ENCODE data around the gene MRGPRG. TPM values are rescaled to one million over a fixed set of nuclear protein-coding genes. Genes with fewer than 3 reads are reported as not detected.

MRGPRG gene
- total and polyA plus RNA-seq, 4 donors, result not detected

DNA sequence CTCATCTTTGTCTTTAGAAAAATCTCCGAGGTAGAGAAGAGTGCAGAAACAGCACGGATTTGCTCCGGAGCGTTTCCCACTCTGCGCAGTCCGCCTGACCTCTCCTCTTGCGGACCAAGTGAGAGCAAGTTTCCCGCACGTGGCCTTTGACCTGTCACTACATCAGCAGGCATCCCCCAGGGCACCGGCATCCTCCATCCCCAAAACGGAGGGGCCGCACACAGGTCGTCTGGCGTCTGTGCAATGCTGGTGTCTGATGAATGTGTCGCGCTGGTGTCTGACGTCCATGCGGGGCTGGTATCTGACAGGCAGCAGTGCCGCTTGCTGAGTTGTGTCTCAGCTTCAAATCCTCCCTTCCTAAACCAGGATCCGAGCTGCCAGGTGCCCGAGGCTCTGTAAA is 14.3 kb upstream of the MRGPRG start:
- no peaks in the 10 kb centered on the region for H3K9me3 ChIP-seq (ENCODE audit: control insufficient read depth, insufficient read depth, low read length)
- H3K27me3 ChIP-seq (ENCODE audit: control insufficient read depth, insufficient read depth, low read length), result no peaks in the 10 kb centered on the region
- peaks cover 4% of the 10 kb centered on the region for H3K36me3 ChIP-seq (ENCODE audit: control insufficient read depth, insufficient read depth, low read length)
- peaks cover 11% of the 10 kb centered on the region for H3K4me1 ChIP-seq (ENCODE audit: control insufficient read depth, insufficient read depth, low read length)
- no peak overlapping the region for H3K27ac ChIP-seq (ENCODE audit: low read depth, low read length)
- DNase-seq (ENCODE audit: low read depth in 4 of 6, low spot score in 6 of 6), result no peak
- no peak overlapping the region for H3K4me3 ChIP-seq (ENCODE audit: low read depth, low read length)
- WGBS (ENCODE audit: insufficient coverage), result 89% methylated on average over 15 of the region's 21 CpGs

DNA sequence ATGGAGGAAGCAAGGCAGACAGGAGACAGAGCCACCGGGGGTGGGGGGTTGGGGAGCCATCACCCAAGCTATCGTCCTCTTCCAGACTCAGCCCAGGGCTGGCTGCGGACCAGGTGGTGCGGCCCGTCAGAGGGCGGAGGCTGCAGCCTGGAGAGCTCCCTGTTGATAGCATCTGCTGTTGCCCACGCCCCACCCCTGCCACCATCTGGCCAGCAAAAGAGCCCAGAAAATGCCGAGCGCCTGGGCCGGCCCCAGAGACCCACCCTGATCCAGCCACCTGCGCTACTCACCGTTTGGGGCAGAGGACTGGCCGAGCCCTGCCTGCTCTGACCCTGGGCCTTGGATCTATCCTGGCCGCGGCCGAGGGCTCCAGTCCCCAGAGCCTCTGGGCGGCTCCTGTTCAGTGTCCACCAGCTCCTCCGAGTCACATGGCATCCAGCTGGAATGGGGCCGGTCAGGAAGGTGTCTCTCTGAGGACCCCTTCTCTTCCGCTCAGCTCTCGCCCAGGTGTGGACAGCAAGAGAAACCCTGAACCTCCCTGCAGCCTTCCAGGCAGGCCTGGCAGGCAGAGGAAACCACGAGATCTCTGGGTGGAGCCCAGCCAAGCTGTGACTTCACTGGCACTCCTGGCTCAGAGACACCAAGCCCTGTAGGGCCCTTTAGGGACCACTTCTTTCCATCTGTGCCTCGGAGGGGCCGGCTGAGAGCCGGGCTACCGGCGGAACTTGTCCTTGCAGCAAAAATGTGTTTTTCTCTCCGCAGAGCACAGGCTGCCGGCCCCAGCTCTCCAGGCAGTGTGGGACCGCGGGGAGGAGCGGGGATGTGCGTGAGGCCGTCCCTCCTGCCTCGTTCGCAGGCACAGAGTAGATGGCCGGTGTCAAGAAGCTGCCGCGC is 13.5 kb upstream of the MRGPRG start, which contains the start of gene MRGPRE:
MRGPRE (minus strand) TSS at position 567 of the 894 bp plus-strand sequence. CDS start 3,618 bp downstream, outside the sequence.
- Histone ChIP-seq H3K27ac (ENCODE audit: low read depth, low read length) (no peak within 1 kb of the TSS), H3K9me3 (ENCODE audit: control insufficient read depth, insufficient read depth, low read length) (no peaks in the 10 kb centered on the region), H3K4me3 (ENCODE audit: low read depth, low read length) (no peak within 1 kb of the TSS), H3K27me3 (ENCODE audit: control insufficient read depth, insufficient read depth, low read length) (no peaks in the 10 kb centered on the region), H3K4me1 (ENCODE audit: control insufficient read depth, insufficient read depth, low read length) (peaks cover 11% of the 10 kb centered on the region), H3K36me3 (ENCODE audit: control insufficient read depth, insufficient read depth, low read length) (peaks cover 11% of the 10 kb centered on the region)
- 63% methylated on average over 39 of the region's 39 CpGs for whole genome bisulfite sequencing (ENCODE audit: insufficient coverage)
- DNase-seq (ENCODE audit: low read depth in 4 of 6, low spot score in 6 of 6), result peak in 2 of 6 donors; percentile 5 to 76

DNA sequence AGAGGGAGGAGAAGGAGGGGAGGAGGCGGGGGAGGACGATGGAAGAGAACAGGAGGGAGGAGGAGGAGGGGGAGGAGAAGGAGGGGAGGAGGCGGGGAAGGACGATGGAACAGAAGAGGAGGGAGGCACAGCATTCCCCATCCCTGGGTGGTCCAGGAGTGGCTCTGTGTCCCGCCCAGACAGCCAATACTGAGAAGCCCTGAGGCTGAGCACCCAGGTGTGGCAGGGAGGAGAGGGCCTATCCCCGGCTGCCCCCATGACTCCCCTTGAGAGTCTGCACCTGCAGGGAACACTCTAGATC is 12.9 kb upstream of the MRGPRG start:
- DNase-seq (ENCODE audit: low read depth in 4 of 6, low spot score in 6 of 6), result no peak

DNA sequence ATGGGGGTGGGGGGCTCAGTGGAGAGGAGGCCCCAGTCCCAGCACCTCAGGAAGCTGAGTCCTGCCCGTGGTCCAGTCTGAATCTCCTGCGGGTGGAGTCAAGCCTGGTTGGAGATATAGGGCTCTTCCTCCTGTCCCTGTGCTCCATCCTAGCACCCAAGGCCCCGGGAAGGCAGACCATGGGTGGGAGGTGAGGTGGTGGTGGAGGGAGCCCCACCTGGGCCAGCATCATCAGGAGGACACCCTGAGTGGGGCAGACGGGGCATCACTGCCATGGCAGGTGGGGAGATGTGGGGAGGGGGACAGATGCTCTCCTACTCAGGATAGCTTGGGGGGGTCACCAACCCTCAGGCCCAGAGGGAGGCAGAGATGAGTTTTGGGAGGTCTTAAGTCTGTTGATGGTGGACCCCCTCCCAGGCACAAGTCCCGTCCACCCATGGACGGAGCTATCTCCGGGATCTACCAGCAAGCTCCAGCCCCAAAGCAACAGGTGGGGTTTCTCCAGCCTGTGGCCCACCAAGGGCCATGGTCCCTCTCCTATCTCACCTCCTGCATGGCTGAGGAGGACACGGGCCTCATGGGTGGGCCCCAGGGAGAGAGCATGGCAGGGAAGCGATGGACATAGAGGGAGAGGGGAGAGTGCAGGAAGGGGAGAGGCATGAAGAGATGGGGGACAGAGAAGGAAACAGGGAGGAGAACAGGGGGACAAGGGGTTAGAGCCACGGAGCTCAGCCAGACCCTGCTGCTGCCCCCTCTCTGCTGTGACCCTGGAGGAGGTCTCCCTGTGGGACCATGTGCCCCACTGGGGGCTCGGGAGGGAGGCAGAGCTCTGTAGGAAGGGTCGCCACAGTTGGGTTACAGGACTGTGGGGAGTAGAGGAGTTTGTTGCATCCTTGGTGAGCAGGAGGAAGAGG is 12.3 kb upstream of the MRGPRG start:
- WGBS (ENCODE audit: insufficient coverage), result 85% methylated on average over 11 of the region's 12 CpGs
- Histone ChIP-seq H3K36me3 (ENCODE audit: control insufficient read depth, insufficient read depth, low read length) (peaks cover 17% of the 10 kb centered on the region), H3K4me3 (ENCODE audit: low read depth, low read length) (no peak overlapping the region), H3K27ac (ENCODE audit: low read depth, low read length) (no peak overlapping the region), H3K27me3 (ENCODE audit: control insufficient read depth, insufficient read depth, low read length) (no peaks in the 10 kb centered on the region), H3K4me1 (ENCODE audit: control insufficient read depth, insufficient read depth, low read length) (peaks cover 13% of the 10 kb centered on the region), H3K9me3 (ENCODE audit: control insufficient read depth, insufficient read depth, low read length) (no peaks in the 10 kb centered on the region)
- DNase-seq (ENCODE audit: low read depth in 4 of 6, low spot score in 6 of 6), result no peak

More for the DNA sequence above, 12.9 kb upstream of the MRGPRG start:
- Histone ChIP-seq H3K4me1 (ENCODE audit: control insufficient read depth, insufficient read depth, low read length) (peaks cover 13% of the 10 kb centered on the region), H3K27ac (ENCODE audit: low read depth, low read length) (no peak overlapping the region), H3K27me3 (ENCODE audit: control insufficient read depth, insufficient read depth, low read length) (no peaks in the 10 kb centered on the region), H3K4me3 (ENCODE audit: low read depth, low read length) (no peak overlapping the region), H3K9me3 (ENCODE audit: control insufficient read depth, insufficient read depth, low read length) (no peaks in the 10 kb centered on the region), H3K36me3 (ENCODE audit: control insufficient read depth, insufficient read depth, low read length) (peaks cover 15% of the 10 kb centered on the region)
- WGBS (ENCODE audit: insufficient coverage), result 60% methylated on average over 3 of the region's 6 CpGs

DNA sequence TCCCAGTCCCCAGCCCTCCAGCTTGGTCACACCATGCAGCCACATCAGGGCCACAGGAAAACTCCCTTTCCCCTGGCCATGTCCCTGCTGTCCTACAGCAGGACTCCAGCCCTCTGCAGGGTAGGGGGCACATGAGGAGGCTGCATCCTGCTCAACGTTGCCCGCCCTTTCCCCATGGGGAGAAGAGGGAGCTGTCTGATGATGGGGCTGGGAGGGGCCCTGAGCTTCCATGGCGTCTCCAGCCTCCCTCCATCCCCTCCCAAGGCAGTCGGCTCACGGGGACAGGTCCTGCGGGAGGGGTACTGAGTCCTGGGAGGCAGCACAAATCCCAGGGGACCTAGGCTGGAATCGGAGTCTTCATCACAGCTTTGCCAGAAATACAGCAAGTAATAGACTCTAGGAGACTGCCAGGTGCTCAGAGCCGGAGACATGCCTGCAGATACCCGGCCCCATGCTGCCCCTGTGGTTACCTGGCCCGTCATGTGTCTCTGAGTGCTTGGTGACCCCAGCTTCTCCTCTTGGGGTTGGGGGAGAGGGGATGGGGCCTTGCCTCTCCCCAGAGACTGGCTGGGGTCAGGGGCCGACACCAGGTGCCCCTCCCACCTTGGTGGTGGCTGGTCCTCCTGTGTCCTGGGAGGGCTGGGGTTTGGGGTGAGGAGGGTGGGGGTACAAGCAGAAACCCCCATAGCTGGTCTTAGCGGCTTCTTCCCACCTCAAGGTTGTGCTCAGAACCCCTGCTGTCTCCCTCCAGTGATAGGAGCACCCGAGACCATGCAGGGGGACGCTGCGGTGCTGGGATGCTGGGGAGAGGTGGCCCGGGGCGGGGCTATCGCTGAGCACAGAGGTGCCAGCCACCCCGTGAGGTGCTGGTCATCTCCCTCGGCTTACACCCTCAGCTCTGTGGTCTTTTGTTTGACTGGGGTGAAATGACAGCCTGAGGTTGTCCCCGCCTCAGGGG is 11.3 kb upstream of the MRGPRG start:
- H3K27me3 ChIP-seq (ENCODE audit: control insufficient read depth, insufficient read depth, low read length), result no peaks in the 10 kb centered on the region
- no peak overlapping the region for H3K27ac ChIP-seq (ENCODE audit: low read depth, low read length)
- 91% methylated on average over 16 of the region's 21 CpGs for WGBS (ENCODE audit: insufficient coverage)
- no peaks in the 10 kb centered on the region for H3K9me3 ChIP-seq (ENCODE audit: control insufficient read depth, insufficient read depth, low read length)
- H3K4me3 ChIP-seq (ENCODE audit: low read depth, low read length), result no peak overlapping the region
- peaks cover 21% of the 10 kb centered on the region for H3K36me3 ChIP-seq (ENCODE audit: control insufficient read depth, insufficient read depth, low read length)
- H3K4me1 ChIP-seq (ENCODE audit: control insufficient read depth, insufficient read depth, low read length), result peaks cover 20% of the 10 kb centered on the region
- no peak for DNase-seq (ENCODE audit: low read depth in 4 of 6, low spot score in 6 of 6)

DNA sequence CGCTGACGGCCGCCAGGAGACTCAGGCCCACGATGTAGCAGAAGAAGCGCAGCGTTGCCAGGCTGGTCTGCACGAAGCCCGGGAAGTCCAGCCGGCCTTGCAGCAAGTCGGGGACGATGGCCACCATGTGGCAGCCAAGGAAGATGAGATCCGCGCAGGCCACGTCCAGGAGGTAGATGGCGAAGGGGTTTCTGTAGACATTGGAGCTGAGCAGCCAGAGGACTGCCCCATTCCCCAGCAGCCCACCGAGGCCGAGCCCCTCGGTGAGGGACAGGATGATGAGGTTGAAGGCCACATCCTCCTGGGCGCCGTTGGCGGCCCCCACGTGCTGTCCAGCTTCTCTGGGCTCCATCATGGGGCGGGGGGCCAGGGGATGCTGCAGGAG is 9.8 kb upstream of the MRGPRG start:
- Histone ChIP-seq H3K9me3 (ENCODE audit: control insufficient read depth, insufficient read depth, low read length) (no peaks in the 10 kb centered on the region), H3K4me3 (ENCODE audit: low read depth, low read length) (no peak overlapping the region), H3K36me3 (ENCODE audit: control insufficient read depth, insufficient read depth, low read length) (peaks cover 21% of the 10 kb centered on the region), H3K27ac (ENCODE audit: low read depth, low read length) (no peak overlapping the region), H3K27me3 (ENCODE audit: control insufficient read depth, insufficient read depth, low read length) (no peaks in the 10 kb centered on the region), H3K4me1 (ENCODE audit: control insufficient read depth, insufficient read depth, low read length) (peaks cover 29% of the 10 kb centered on the region)
- DNase-seq (ENCODE audit: low read depth in 4 of 6, low spot score in 6 of 6), result no peak
- 89% methylated on average over 21 of the region's 23 CpGs for WGBS (ENCODE audit: insufficient coverage)

DNA sequence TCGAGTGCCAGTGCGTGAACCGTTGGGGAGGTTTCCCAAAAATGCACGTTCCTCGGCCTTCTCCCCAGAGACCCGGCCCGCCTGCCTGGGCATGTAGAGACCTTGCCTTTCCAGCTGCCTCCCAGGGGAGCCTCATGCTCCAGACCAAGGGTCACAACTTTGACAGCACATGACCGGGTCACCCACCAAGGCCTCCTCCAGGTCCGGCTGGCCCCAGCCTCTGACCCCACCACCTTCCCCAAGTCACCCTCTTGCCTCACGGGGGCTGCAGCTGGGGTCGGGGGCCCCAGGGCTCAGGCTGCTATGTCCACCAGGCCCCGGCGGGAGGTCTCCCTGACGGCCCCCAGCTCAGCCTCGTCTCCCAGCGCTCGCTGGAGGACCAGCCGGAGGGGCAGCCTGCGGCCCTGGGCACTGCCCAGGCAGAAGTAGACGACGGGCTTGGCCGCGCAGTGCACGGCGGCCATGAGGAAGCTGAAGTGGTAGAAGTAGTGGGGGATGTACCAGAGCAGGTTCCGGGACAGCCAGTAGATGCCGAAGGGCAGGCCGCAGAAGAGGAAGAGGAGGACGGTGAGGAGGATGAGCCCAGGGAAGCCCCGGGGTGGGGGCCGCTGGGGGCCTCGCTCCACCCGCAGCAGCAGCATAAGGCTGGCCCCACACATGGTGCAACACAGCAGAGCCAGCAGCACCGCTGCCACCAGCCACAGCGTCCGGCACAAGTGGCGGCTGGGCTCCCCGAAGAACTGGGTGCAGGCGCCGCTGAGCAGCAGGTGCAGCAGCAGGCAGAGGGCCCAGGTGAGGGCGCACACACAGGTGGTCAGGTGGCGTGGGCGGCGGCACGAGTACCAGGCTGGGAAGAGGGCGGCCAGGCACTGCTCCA is 9.2 kb upstream of the MRGPRG start:
- DNase-seq (ENCODE audit: low read depth in 4 of 6, low spot score in 6 of 6), result no peak
- Histone ChIP-seq H3K27ac (ENCODE audit: low read depth, low read length) (no peak overlapping the region), H3K4me3 (ENCODE audit: low read depth, low read length) (no peak overlapping the region), H3K36me3 (ENCODE audit: control insufficient read depth, insufficient read depth, low read length) (peaks cover 21% of the 10 kb centered on the region), H3K27me3 (ENCODE audit: control insufficient read depth, insufficient read depth, low read length) (no peaks in the 10 kb centered on the region), H3K9me3 (ENCODE audit: control insufficient read depth, insufficient read depth, low read length) (no peaks in the 10 kb centered on the region), H3K4me1 (ENCODE audit: control insufficient read depth, insufficient read depth, low read length) (peaks cover 29% of the 10 kb centered on the region)
- WGBS (ENCODE audit: insufficient coverage), result 90% methylated on average over 46 of the region's 46 CpGs

DNA sequence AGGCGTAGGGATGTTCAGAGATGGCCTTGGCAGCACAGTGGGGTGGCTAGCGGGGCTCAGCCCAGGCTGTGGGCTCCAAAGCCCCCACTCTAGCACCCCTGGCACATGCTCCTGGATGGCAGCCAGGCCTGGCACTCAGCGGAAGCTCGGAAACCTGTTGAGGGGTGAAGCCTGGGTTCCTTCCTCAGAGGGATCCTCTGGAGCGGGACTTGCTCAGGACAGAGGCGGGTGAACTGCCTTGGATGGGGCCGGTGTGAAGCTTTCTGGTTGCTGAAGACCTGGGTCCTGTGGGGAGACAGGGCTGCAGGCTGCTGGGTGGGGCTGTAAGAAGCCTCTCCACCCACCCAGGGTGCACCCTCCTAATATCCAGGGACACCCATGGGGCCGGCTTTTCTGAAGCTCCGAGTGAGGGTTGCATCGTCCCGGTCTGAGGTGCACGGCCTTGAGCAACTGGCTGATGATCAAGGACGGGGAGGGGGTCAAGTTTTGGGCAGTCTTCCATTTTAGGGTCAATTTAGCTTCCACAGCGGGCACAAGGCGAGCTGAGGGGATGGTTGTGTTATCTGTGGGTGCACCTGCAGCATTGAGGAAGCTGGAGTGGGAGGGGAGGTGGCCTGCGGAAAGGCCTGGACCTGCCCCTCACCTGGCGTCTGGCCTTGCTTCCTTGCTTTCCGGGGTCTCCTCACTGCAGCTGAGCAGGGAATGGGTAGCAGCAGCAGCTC is 8.4 kb upstream of the MRGPRG start:
- no peak for DNase-seq (ENCODE audit: low read depth in 4 of 6, low spot score in 6 of 6)
- Histone ChIP-seq H3K36me3 (ENCODE audit: control insufficient read depth, insufficient read depth, low read length) (peaks cover 21% of the 10 kb centered on the region), H3K9me3 (ENCODE audit: control insufficient read depth, insufficient read depth, low read length) (no peaks in the 10 kb centered on the region), H3K4me1 (ENCODE audit: control insufficient read depth, insufficient read depth, low read length) (peaks cover 24% of the 10 kb centered on the region), H3K27ac (ENCODE audit: low read depth, low read length) (no peak overlapping the region), H3K27me3 (ENCODE audit: control insufficient read depth, insufficient read depth, low read length) (no peaks in the 10 kb centered on the region), H3K4me3 (ENCODE audit: low read depth, low read length) (no peak overlapping the region)
- 82% methylated on average over 12 of the region's 18 CpGs for WGBS (ENCODE audit: insufficient coverage)
